Activated CD4-positive, alpha-beta memory T cell treated with anti-CD3 and anti-CD28 coated beads for 36 hours (primary cell): ENCODE data around the gene TMEM164. TPM values are rescaled to one million over a fixed set of nuclear protein-coding genes. Genes with fewer than 3 reads are reported as not detected.

Experiments
- CTCF ChIA-PET: fragments of 350-600 bp; sonication (Branson Sonifier 250); formaldehyde crosslinking; loops from one replicate; lab custom pipeline; 2021; ENCODE audit warnings: antibody characterized with exemption, inconsistent platforms; lab: Charles Lee
- POLR2A ChIA-PET: fragments of 350-600 bp; sonication (Branson Sonifier 250); formaldehyde crosslinking; loops from one replicate; lab custom pipeline; 2021; ENCODE audit warnings: antibody characterized with exemption; lab: Charles Lee
- DNase-seq: peaks from one replicate; pipeline ENCODE4 v3.0.0-alpha.2; 2020
- H3K27ac Mint-ChIP-seq: one replicate; pipeline ENCODE4 v1.8.0; 2021; ENCODE audit warnings: mixed read lengths
- H3K27me3 Mint-ChIP-seq: one replicate; pipeline ENCODE4 v1.8.0; 2021; ENCODE audit warnings: mixed read lengths
- H3K36me3 Mint-ChIP-seq: one replicate; pipeline ENCODE4 v1.8.0; 2021; ENCODE audit warnings: mixed read lengths
- H3K4me1 Mint-ChIP-seq: one replicate; pipeline ENCODE4 v1.8.0; 2021; ENCODE audit warnings: low read depth, mixed read lengths
- H3K4me3 Mint-ChIP-seq: one replicate; pipeline ENCODE4 v1.8.0; 2021; ENCODE audit warnings: mild to moderate bottlenecking, mixed read lengths
- H3K9me3 Mint-ChIP-seq: one replicate; pipeline ENCODE4 v1.8.0; 2021; ENCODE audit warnings: mixed read lengths
- intact Hi-C: fragments of 100-400 bp; cut with micrococcal nuclease; formaldehyde crosslinking; loops from one replicate; pipeline ENCODE4 v1.15.1; 2023
- total RNA-seq, 2 experiments: library from RNA; stranded (reverse); gene quantifications; one replicate each; pipeline ENCODE4 v1.2.3, GENCODE V29; 2021

Gene TMEM164
- total RNA-seq, 2 experiments from 2014 or later = 10.1 to 13.2 TPM

DNA sequence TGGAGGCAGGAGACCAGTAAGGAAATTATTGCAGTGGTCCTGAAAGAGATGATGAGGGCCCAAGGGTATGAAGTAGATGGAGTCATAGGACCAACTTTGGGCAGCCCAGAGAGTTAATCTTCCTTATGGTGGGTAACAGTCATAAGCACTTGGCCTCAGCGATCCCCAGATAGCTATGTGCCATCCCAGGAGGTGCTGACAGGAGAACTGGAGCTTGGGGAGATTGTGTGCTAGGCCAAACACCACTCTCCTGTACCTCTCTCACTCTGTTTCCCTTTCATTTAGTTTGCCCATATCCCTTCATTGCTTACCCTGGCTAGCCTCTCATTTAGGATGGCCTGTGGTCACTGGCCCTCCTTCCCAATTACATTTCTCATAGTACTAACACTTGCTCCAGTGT, 60.0 kb downstream of the TMEM164 start:
- H3K4me1 Mint-ChIP-seq = peaks cover 3% of the 10 kb centered on the region
- no peak for DNase-seq
- ChIA-PET POLR2A (no interaction called here), CTCF (no interaction called here)
- intact Hi-C loops = no loop called here
- H3K9me3 Mint-ChIP-seq = peaks cover 2% of the 10 kb centered on the region
- H3K36me3 Mint-ChIP-seq = no peaks in the 10 kb centered on the region
- no peaks in the 10 kb centered on the region for H3K27me3 Mint-ChIP-seq
- no peak overlapping the region for H3K27ac Mint-ChIP-seq
- H3K4me3 Mint-ChIP-seq = no peak overlapping the region

DNA sequence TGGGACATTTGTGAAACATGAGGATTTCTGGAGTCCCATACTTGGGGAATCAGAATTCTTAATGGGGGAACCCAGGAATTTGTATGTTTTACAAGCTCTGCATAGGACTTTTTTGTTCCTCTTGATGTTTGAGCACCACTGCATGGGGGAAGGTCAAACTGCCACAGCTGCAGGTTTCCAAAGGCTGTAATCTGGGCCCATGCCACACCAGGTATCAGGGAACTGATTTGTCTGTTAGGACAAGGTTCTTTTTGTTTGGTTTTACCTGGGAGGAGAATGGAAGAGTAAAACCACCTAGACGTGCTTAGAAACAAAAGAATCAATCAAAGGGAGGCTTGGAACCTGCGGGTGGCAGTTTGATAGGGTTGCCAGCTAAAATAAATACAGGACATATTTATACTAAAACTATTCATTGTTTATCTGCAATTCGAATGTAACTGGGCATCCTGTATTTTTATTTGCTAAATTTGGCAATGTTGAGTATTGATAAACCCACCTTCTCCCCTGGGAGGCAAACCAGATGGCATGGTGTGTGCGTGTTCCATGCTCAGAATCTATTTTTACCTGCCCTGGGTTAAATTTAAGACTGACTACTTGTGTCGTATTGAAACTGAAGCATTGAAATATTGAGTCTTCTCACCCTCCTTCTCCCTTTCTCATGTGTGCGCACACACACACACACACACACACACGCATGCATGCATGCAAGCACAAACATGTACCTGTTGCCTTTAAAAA, 63.7 kb downstream of the TMEM164 start:
- Mint-ChIP-seq H3K27me3 (no peaks in the 10 kb centered on the region), H3K4me1 (peaks cover 3% of the 10 kb centered on the region), H3K36me3 (peaks cover 1% of the 10 kb centered on the region), H3K27ac (no peak overlapping the region), H3K9me3 (no peaks in the 10 kb centered on the region), H3K4me3 (no peak overlapping the region)
- POLR2A ChIA-PET = no interaction called here
- no peak for DNase-seq
- intact Hi-C loops = no loop called here
- CTCF ChIA-PET = no interaction called here

DNA sequence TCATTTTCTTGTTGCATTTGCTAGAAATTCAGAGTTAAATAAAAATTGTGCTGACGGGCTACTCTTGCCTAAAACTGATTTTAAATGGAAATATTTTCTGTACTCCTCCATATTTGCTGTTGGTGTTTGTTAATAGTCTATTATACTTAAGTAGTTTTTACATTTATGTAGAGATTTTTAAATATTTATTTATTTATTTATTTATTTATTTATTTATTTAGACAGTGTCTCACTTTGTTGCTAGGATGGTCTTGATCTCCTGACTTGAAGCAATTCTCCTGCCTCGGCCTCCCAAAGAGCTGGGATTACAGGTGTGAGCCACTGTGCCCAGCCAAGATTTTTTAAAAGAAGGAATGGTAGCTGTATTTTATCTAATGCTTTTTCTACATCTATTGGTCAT, 68.1 kb downstream of the TMEM164 start:
- Mint-ChIP-seq H3K27me3 (no peaks in the 10 kb centered on the region), H3K4me3 (no peak overlapping the region), H3K36me3 (peaks cover 15% of the 10 kb centered on the region), H3K4me1 (no peaks in the 10 kb centered on the region), H3K27ac (no peak overlapping the region), H3K9me3 (peaks cover 5% of the 10 kb centered on the region)
- POLR2A ChIA-PET = no interaction called here
- intact Hi-C loops = no loop called here
- no peak for DNase-seq
- CTCF ChIA-PET = no interaction called here

DNA sequence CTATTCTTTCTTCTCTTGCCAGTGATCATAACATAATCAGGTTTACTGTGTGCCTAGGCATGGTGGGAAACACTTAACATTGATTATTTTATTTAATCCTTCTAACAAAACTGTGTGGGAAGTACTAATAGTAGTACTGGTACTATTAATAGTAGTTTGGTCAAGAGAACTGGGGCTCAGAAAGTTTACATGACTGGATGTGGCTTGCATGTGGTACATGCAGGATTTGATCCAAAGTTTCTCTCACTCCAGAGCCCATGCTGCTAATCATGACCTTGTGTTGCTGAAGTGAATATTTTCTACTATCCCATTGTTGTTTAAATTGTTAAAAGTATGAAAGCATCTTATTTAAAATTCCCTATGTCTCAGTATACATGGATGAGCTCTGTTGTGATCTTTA, 78.4 kb downstream of the TMEM164 start:
- Mint-ChIP-seq H3K9me3 (peaks cover 4% of the 10 kb centered on the region), H3K4me3 (no peak overlapping the region), H3K36me3 (peaks cover 11% of the 10 kb centered on the region), H3K4me1 (peaks cover 2% of the 10 kb centered on the region), H3K27ac (no peak overlapping the region), H3K27me3 (no peaks in the 10 kb centered on the region)
- no peak for DNase-seq
- POLR2A ChIA-PET = no interaction called here
- intact Hi-C loops = no loop called here
- CTCF ChIA-PET = no interaction called here

DNA sequence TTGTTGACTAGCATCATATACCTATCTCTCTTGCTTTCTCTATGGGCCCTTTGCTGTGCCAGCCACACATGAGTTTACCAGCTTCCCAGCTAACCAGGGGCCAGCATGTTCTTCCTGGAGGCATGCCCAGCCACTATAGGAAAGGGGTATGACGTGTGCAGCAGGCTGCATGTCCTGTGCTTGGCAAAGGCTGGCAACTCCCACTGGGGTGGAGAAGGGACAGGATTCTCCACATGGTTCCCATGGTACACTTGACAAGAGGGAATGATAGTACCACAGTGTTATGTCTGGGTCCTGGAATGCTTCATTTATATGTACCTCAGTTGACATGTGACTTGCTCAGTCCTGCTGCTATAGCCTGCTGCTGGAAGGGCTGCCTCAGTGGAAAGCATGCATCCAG, 78.8 kb downstream of the TMEM164 start:
- no peaks in the 10 kb centered on the region for H3K27me3 Mint-ChIP-seq
- ChIA-PET CTCF (no interaction called here), POLR2A (no interaction called here)
- H3K4me1 Mint-ChIP-seq = peaks cover 3% of the 10 kb centered on the region
- no peak overlapping the region for H3K4me3 Mint-ChIP-seq
- intact Hi-C loops = no loop called here
- peaks cover under 1% of the 10 kb centered on the region for H3K9me3 Mint-ChIP-seq
- no peak for DNase-seq
- no peak overlapping the region for H3K27ac Mint-ChIP-seq
- H3K36me3 Mint-ChIP-seq = peaks cover 7% of the 10 kb centered on the region

DNA sequence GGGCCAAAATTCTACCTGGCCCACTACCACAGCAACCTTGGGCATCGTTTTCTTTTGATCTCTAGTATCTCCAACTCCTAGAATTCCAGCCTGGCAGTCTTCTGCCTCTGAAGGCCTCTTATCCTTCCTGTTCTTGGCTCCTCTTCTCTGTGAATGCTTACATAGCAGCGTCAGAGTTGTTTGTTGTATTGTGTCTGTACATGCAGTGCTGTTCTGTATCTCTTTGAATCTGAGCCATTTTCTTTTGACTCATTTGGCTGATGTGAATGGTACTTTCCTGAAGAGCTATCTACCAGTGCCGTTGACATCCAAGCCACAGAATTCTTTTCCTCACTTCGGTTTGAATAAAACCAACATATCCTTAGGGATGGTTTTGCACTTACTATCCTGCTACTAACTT, 79.2 kb downstream of the TMEM164 start:
- H3K36me3 Mint-ChIP-seq = peaks cover 2% of the 10 kb centered on the region
- CTCF ChIA-PET = no interaction called here
- DNase-seq = no peak
- no peak overlapping the region for H3K4me3 Mint-ChIP-seq
- no peak overlapping the region for H3K27ac Mint-ChIP-seq
- peaks cover 7% of the 10 kb centered on the region for H3K4me1 Mint-ChIP-seq
- H3K9me3 Mint-ChIP-seq = no peaks in the 10 kb centered on the region
- H3K27me3 Mint-ChIP-seq = no peaks in the 10 kb centered on the region
- intact Hi-C loops = no loop called here
- POLR2A ChIA-PET = no interaction called here

DNA sequence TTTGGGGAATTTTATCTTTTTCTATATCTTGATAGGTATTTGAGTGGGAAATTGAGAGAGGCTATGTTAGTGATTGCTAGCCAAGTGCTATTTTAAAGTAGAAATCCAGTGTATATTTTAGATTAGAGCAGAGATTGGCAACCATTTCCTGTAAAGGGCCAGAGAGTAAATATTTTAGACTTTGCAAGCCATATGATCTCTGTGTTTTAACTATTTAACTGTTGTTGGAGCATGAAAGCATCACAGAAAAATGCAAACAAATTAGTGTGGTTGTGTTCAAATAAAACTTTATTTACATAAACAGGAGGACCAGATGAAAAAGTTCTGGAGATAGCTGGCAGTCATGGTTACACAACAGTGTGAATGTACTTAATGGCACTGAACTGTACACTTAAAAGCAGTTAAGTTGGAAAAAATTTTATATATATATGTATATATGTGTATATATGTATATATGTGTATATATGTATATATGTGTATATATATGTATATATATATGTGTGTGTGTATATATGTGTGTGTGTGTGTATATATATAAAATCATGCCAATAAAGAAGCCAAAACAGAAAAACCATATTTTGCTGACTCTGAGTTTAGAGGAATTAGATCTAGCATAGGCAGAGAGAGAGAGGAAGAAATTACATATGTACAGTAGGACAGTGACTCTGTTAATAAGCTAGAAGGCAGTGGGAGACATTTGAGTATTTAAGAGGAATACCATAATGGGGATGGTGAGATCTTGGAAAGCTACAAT, 83.4 kb downstream of the TMEM164 start:
- no peaks in the 10 kb centered on the region for H3K36me3 Mint-ChIP-seq
- H3K9me3 Mint-ChIP-seq = no peaks in the 10 kb centered on the region
- intact Hi-C loops = no loop called here
- ChIA-PET POLR2A (no interaction called here), CTCF (interaction anchor here (1.4 kb wide), 1 partner anchor 60 kb away, joined by 4 read pairs; no protein-coding TSS in a partner anchor)
- peaks cover 19% of the 10 kb centered on the region for H3K4me1 Mint-ChIP-seq
- no peak for DNase-seq
- H3K27ac Mint-ChIP-seq = peak overlapping the region; percentile 33
- H3K4me3 Mint-ChIP-seq = no peak overlapping the region
- H3K27me3 Mint-ChIP-seq = no peaks in the 10 kb centered on the region

DNA sequence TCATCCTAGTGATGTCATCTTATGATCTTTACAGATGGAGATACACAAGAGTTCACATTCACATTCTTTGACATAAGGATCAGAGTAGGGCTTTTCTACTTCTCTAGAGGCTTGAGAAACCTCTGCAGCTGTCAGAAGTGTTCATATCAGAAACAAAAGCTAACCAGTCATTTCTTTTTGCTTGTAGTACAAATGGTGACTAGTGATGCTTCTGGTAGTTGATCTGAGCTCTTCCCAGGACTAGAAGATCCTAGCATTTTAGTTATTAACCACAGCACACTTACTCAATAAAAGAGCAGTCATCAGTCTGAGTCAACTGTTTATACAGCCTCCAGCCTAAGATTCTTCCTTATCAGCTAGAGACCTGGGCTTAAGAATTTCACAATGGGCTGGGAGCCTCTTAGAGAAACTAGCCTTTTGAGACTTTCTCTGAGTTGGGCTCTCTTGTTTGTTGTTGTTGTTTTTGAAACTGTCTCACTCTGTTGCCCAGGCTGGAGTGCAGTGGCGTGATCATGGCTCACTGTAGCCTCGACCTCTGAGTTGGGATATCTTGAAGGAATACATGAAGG, 84.1 kb downstream of the TMEM164 start:
- no peaks in the 10 kb centered on the region for H3K36me3 Mint-ChIP-seq
- CTCF ChIA-PET = interaction anchor here (1.4 kb wide), 1 partner anchor 59 kb away, joined by 4 read pairs; no protein-coding TSS in a partner anchor
- peak overlapping the region; percentile 42 for H3K27ac Mint-ChIP-seq
- peaks cover 19% of the 10 kb centered on the region for H3K4me1 Mint-ChIP-seq
- H3K27me3 Mint-ChIP-seq = no peaks in the 10 kb centered on the region
- H3K4me3 Mint-ChIP-seq = no peak overlapping the region
- H3K9me3 Mint-ChIP-seq = no peaks in the 10 kb centered on the region
- POLR2A ChIA-PET = no interaction called here
- DNase-seq = no peak
- intact Hi-C loops = no loop called here

DNA sequence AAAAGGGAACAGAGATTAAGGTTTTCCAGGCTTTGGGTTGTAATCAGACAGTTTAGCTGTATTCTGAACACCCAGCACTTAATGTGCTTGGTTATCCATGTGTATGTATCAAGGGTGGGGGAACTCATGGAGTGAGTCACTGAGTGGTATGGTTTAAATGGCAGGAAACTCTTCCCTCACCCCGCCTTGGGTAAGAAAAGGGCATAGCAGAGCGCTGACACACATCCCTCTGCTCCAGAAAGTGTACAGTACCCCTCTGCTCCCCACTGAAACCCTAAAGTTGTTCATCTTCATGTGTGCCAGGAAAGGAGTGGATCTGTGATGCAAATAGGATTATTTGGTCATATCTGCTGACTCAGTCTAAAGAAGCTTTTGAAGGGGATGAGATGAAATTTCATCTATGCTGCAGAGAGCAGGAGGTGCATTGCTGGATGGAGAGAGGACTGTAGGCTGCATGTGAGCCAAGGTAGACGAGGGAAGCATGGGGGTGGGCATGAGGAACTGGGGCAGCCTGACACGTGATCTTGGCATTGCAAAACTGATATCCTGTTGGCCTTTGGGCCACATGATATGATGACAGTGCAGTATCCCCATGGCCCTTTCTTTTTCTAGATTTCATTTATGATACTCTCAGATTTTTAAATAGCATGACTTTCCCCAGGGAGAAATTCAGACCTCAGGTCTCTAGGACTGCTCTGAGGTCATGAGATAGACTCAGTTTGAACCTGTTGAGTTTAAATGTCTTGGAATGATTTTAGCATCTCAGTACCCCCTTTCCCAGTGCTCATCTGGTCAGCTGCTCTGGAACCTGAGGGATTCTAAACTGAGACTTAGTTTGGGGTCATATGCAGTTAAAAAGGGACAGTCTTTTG, 84.8 kb downstream of the TMEM164 start:
- DNase-seq = peak; percentile 26
- intact Hi-C loops = no loop called here
- POLR2A ChIA-PET = no interaction called here
- peaks cover 2% of the 10 kb centered on the region for H3K36me3 Mint-ChIP-seq
- H3K4me1 Mint-ChIP-seq = peaks cover 19% of the 10 kb centered on the region
- CTCF ChIA-PET = interaction anchor here (1.4 kb wide), 1 partner anchor 59 kb away, joined by 4 read pairs; no protein-coding TSS in a partner anchor
- H3K9me3 Mint-ChIP-seq = no peaks in the 10 kb centered on the region
- no peak overlapping the region for H3K4me3 Mint-ChIP-seq
- H3K27ac Mint-ChIP-seq = peak overlapping the region; percentile 42
- no peaks in the 10 kb centered on the region for H3K27me3 Mint-ChIP-seq

DNA sequence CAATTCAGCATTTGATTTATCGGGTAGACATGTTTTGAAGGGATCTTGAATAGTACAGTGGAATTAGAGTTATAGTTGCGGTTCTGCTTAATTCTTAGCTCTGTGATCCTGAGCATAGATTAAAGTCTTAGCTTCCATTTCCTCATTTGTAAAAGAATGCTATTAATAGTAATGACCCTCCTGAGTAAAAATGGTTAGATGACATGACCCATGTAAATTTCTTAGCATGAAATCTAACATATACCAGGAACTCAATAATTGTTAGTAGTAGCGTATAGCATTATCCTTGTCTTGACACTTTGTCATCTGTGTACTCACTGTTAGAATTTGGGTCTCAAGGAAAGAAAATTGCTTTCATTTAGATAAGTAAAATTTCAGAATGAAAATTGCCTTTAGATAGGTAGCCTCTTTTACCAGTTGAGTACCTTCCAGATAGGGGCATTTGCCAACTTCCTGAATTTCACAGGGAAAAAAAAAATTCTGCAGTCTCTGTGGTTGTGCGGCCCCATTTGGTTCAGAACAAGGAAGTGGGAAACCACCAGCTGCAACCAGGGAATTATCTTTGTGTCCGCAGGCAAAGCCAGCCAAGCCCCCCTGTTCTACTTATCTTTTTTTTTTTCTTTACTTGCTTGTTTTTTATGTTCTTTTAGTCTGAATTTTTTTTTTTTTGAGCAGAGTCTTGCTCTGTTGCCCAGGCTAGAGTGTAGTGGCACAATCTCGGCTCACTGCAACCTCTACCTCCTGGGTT, 86.9 kb downstream of the TMEM164 start:
- CTCF ChIA-PET = no interaction called here
- POLR2A ChIA-PET = no interaction called here
- no peaks in the 10 kb centered on the region for H3K9me3 Mint-ChIP-seq

DNA sequence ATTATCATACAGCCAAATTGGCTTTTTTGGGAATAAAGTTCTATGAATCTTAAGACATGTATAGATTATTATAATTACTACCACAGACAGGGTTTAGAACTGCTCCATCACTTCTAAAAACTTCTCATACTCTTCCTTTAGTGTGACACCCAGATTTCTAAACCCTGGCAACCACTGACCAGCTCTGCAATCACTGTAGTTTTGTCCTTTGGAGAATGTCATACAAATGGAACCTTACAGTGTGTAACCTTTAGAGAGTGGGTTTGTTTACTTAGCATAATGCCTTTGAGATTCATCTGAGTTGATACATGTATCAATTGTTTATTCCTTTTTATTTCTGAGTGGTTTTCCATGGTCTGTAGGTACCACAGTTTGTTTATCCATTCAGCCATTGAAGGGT, 95.0 kb downstream of the TMEM164 start:
- POLR2A ChIA-PET = no interaction called here
- Mint-ChIP-seq H3K27me3 (no peaks in the 10 kb centered on the region), H3K4me1 (peaks cover 2% of the 10 kb centered on the region), H3K4me3 (no peak overlapping the region), H3K27ac (no peak overlapping the region), H3K9me3 (peaks cover 2% of the 10 kb centered on the region), H3K36me3 (peaks cover 10% of the 10 kb centered on the region)
- no peak for DNase-seq
- intact Hi-C loops = no loop called here
- CTCF ChIA-PET = no interaction called here

More for the DNA sequence above, 86.9 kb downstream of the TMEM164 start:
- H3K27me3 Mint-ChIP-seq = no peaks in the 10 kb centered on the region
- H3K36me3 Mint-ChIP-seq = peaks cover 4% of the 10 kb centered on the region
- H3K4me1 Mint-ChIP-seq = peaks cover 19% of the 10 kb centered on the region
- no peak overlapping the region for H3K4me3 Mint-ChIP-seq
- no peak overlapping the region for H3K27ac Mint-ChIP-seq
- DNase-seq = no peak
- intact Hi-C loops = no loop called here
